ENCODE data around the gene IL34. TPM values are rescaled to one million over a fixed set of nuclear protein-coding genes. Genes with fewer than 3 reads are reported as not detected.
"Not testable (repeated sequence)": the region's sequence is repeated elsewhere in the genome, so short reads cannot be mapped to it uniquely, and the experiment has no call there.

IL34 gene
- total RNA-seq, 1 experiment from 2014 or later: 0.74 TPM

- not testable (repeated sequence) for DNase-seq (ENCODE audit: low read depth in 1 of 2, low spot score in 2 of 2); H3K27me3 ChIP-seq (replicated peaks); H3K9me3 ChIP-seq (replicated peaks); H3K4me3 ChIP-seq; H3K4me1 ChIP-seq (replicated peaks); H3K27ac ChIP-seq
- peaks cover 83% of the 10 kb centered on the region for H3K36me3 ChIP-seq
These were observed 24.6 kb downstream of the IL34 start for GRCh38 chr16:70670938-70671337.

- no peaks in the 10 kb centered on the region for H3K4me1 ChIP-seq (replicated peaks)
- no peaks in the 10 kb centered on the region for H3K9me3 ChIP-seq (replicated peaks)
- H3K4me3 ChIP-seq: no peak overlapping the region
- H3K27ac ChIP-seq: no peak overlapping the region
- H3K27me3 ChIP-seq (replicated peaks): no peaks in the 10 kb centered on the region
- H3K36me3 ChIP-seq: peaks cover 86% of the 10 kb centered on the region
- DNase-seq (ENCODE audit: low read depth in 1 of 2, low spot score in 2 of 2): no peak
These were observed 28.1 kb downstream of the IL34 start for GRCh38 chr16:70674221-70675014.

- Histone ChIP-seq H3K9me3 (replicated peaks) (no peaks in the 10 kb centered on the region), H3K4me1 (replicated peaks) (no peaks in the 10 kb centered on the region), H3K27ac (no peak overlapping the region), H3K4me3 (no peak overlapping the region), H3K27me3 (replicated peaks) (no peaks in the 10 kb centered on the region), H3K36me3 (peaks cover 84% of the 10 kb centered on the region)
- DNase-seq (ENCODE audit: low read depth in 1 of 2, low spot score in 2 of 2): no peak
These were observed 29.6 kb downstream of the IL34 start for GRCh38 chr16:70675851-70676513.

GRCh38 chr16:70676675-70677498 is 30.5 kb downstream of the IL34 start:
- peaks cover 81% of the 10 kb centered on the region for H3K36me3 ChIP-seq

GRCh38 chr16:70677499-70678120 is 31.3 kb downstream of the IL34 start:
- Histone ChIP-seq H3K27ac (no peak overlapping the region), H3K4me3 (no peak overlapping the region), H3K9me3 (replicated peaks) (no peaks in the 10 kb centered on the region), H3K36me3 (peaks cover 82% of the 10 kb centered on the region), H3K4me1 (replicated peaks) (no peaks in the 10 kb centered on the region), H3K27me3 (replicated peaks) (no peaks in the 10 kb centered on the region)
- DNase-seq (ENCODE audit: low read depth in 1 of 2, low spot score in 2 of 2): no peak

More at GRCh38 chr16:70676675-70677498, 30.5 kb downstream of the IL34 start:
- DNase-seq (ENCODE audit: low read depth in 1 of 2, low spot score in 2 of 2): no peak
- H3K4me1 ChIP-seq (replicated peaks): no peaks in the 10 kb centered on the region
- H3K4me3 ChIP-seq: no peak overlapping the region
- no peak overlapping the region for H3K27ac ChIP-seq
- no peaks in the 10 kb centered on the region for H3K9me3 ChIP-seq (replicated peaks)
- no peaks in the 10 kb centered on the region for H3K27me3 ChIP-seq (replicated peaks)

GRCh38 chr16:70678121-70678897 is 31.9 kb downstream of the IL34 start:
- Histone ChIP-seq H3K9me3 (replicated peaks) (no peaks in the 10 kb centered on the region), H3K36me3 (peaks cover 82% of the 10 kb centered on the region), H3K27me3 (replicated peaks) (no peaks in the 10 kb centered on the region), H3K27ac (no peak overlapping the region), H3K4me1 (replicated peaks) (no peaks in the 10 kb centered on the region), H3K4me3 (no peak overlapping the region)
- DNase-seq (ENCODE audit: low read depth in 1 of 2, low spot score in 2 of 2): no peak

GRCh38 chr16:70678898-70679670 is 32.7 kb downstream of the IL34 start:
- no peak overlapping the region for H3K27ac ChIP-seq
- DNase-seq (ENCODE audit: low read depth in 1 of 2, low spot score in 2 of 2): no peak
- H3K4me1 ChIP-seq (replicated peaks): 0 out of 2 replicates have a peak, but pooled peaks cover 3% of the 10 kb centered on the region
- H3K27me3 ChIP-seq (replicated peaks): no peaks in the 10 kb centered on the region
- H3K4me3 ChIP-seq: no peak overlapping the region
- peaks cover 81% of the 10 kb centered on the region for H3K36me3 ChIP-seq
- H3K9me3 ChIP-seq (replicated peaks): no peaks in the 10 kb centered on the region

GRCh38 chr16:70679671-70680494 is 33.5 kb downstream of the IL34 start:
- H3K9me3 ChIP-seq (replicated peaks): no peaks in the 10 kb centered on the region
- peaks cover 10% of the 10 kb centered on the region for H3K4me1 ChIP-seq (replicated peaks)
- DNase-seq (ENCODE audit: low read depth in 1 of 2, low spot score in 2 of 2): no peak
- H3K4me3 ChIP-seq: no peak overlapping the region
- H3K27me3 ChIP-seq (replicated peaks): no peaks in the 10 kb centered on the region
- no peak overlapping the region for H3K27ac ChIP-seq
- H3K36me3 ChIP-seq: peaks cover 80% of the 10 kb centered on the region

GRCh38 chr16:70680495-70681381 is 34.4 kb downstream of the IL34 start:
- Histone ChIP-seq H3K36me3 (peaks cover 78% of the 10 kb centered on the region), H3K9me3 (replicated peaks) (no peaks in the 10 kb centered on the region), H3K27ac (no peak overlapping the region), H3K4me3 (no peak overlapping the region), H3K4me1 (replicated peaks) (peaks cover 15% of the 10 kb centered on the region), H3K27me3 (replicated peaks) (no peaks in the 10 kb centered on the region)
- no peak for DNase-seq (ENCODE audit: low read depth in 1 of 2, low spot score in 2 of 2)

GRCh38 chr16:70681382-70682238 is 35.3 kb downstream of the IL34 start:
- Histone ChIP-seq H3K4me1 (replicated peaks) (peaks cover 22% of the 10 kb centered on the region), H3K36me3 (peaks cover 75% of the 10 kb centered on the region), H3K27ac (no peak overlapping the region), H3K9me3 (replicated peaks) (0 out of 2 replicates have a peak, but pooled peaks cover 5% of the 10 kb centered on the region), H3K27me3 (replicated peaks) (no peaks in the 10 kb centered on the region), H3K4me3 (no peak overlapping the region)
- no peak for DNase-seq (ENCODE audit: low read depth in 1 of 2, low spot score in 2 of 2)
